C4-2B (cell line): ENCODE data around the gene ACSL3.

Experiments used
- ZFX ChIP-seq: fragments of 450-650 bp; IDR thresholded peaks from 2 replicates; pipeline ENCODE4 v1.6.1; 2017
- TF ChIP-seq, protein P1 (sequence below): fragments of 450-650 bp; conservative IDR thresholded peaks from 2 replicates; pipeline ENCODE4 v1.5.1; 2017; ENCODE audit warnings: mild to moderate bottlenecking

DNA sequence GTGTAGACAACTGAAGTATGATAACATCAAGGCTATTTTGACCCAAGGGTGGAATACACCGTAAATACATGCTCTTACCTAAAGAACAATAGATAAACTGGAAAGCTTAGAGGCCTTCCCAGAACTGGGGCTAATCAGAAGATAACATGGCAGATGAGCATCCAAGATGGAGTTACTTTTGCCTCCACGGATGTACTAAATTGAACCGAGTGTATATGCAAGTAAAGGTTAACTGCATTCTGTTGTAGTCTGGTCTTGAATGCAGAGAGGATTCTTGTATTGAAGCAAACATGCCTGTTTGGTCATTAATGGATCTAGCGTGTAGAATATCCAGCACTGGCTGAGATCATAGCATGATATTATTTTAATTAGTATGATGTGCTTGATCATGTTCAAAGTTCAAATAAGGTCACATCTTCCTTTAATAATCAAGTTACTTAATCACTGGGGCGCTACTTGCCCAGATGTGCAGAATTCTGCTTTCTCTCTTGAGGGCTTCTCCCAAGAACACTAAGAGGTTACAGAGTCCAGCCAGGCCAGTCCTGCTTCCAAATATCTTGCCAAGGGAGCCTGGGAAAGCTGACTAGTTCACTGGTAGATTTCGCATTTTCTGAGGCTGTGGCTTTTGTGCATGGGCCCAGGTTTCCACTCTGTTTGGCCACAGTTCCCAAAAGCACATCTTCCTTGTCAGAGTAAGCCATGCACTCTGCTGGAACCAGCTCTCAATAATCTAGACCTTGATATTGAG lies 37.5 kb upstream of the ACSL3 start:
- TF ChIP-seq, protein P1, sequence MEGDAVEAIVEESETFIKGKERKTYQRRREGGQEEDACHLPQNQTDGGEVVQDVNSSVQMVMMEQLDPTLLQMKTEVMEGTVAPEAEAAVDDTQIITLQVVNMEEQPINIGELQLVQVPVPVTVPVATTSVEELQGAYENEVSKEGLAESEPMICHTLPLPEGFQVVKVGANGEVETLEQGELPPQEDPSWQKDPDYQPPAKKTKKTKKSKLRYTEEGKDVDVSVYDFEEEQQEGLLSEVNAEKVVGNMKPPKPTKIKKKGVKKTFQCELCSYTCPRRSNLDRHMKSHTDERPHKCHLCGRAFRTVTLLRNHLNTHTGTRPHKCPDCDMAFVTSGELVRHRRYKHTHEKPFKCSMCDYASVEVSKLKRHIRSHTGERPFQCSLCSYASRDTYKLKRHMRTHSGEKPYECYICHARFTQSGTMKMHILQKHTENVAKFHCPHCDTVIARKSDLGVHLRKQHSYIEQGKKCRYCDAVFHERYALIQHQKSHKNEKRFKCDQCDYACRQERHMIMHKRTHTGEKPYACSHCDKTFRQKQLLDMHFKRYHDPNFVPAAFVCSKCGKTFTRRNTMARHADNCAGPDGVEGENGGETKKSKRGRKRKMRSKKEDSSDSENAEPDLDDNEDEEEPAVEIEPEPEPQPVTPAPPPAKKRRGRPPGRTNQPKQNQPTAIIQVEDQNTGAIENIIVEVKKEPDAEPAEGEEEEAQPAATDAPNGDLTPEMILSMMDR = no peak
- no peak for TF ChIP-seq ZFX
